HG03025 (cell line): ENCODE data around the gene IQSEC1.

Experiments
- ATAC-seq: cut with Tn5 transposase; IDR thresholded peaks from one replicate; pipeline ENCODE4 v1.9.1; 2021; ENCODE audit warnings: mild to moderate bottlenecking, moderate library complexity; ENCODE audit not compliant: unreplicated experiment, low FRiP score

Gene IQSEC1

GRCh38 chr3:12961007-12961696 lies 112.1 kb downstream of the IQSEC1 start:
- ATAC-seq = no peak

- ATAC-seq = no peak
These were observed 112.7 kb downstream of the IQSEC1 start for GRCh38 chr3:12960497-12960896.

DNA sequence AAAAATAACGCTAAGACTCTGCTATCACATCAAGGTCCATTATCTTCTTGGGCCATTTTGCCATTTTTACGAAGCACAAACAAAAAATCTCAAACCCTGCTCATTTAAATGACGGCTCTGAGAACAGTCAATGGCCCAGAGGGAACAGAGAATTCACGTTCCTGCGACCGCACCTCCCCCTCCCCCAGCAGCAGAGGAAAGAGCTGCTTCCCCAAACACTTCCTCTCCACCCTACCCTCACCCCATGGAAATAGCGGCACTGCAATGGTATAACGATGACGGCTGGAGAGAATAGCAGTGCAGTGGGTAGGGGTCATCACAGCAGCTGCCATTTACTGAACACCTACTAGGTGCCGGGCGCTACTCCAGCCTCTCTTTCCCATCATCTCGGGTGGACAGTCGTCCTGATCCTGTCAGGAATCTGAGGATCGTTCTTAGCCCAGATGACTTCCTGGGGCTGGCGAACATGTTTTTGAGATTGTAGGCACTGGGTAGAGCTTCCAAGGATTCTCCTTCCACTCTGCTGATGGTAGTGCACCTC lies 113.3 kb downstream of the IQSEC1 start:
- no peak for ATAC-seq

DNA sequence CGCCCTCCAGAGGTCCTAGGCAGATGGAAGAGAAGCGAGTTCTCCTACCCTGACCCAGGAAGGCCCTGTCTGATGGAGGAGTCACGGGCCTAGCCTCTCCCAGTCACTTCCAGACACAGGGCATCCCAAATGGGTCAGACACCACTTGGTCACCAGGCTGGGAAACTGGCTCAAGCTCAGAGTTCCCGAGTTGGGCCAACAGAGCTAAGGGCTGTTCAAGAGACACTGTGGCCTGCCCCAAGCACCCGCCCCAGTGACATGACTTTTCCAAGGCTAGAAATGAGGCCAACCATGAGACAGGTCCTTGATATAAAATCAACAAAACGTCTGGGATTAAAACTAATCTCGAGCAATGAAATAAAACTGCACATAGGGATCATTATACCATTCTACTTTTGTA lies 113.8 kb downstream of the IQSEC1 start:
- ATAC-seq = no peak

GRCh38 chr3:12957824-12958792 lies 115.1 kb downstream of the IQSEC1 start:
- ATAC-seq = no peak

- no peak for ATAC-seq
These were observed 115.9 kb downstream of the IQSEC1 start for GRCh38 chr3:12957339-12957738.

GRCh38 chr3:12956316-12956660 lies 116.9 kb downstream of the IQSEC1 start:
- ATAC-seq = no peak

- ATAC-seq = no peak
These were observed 117.4 kb downstream of the IQSEC1 start for GRCh38 chr3:12955651-12956315.

DNA sequence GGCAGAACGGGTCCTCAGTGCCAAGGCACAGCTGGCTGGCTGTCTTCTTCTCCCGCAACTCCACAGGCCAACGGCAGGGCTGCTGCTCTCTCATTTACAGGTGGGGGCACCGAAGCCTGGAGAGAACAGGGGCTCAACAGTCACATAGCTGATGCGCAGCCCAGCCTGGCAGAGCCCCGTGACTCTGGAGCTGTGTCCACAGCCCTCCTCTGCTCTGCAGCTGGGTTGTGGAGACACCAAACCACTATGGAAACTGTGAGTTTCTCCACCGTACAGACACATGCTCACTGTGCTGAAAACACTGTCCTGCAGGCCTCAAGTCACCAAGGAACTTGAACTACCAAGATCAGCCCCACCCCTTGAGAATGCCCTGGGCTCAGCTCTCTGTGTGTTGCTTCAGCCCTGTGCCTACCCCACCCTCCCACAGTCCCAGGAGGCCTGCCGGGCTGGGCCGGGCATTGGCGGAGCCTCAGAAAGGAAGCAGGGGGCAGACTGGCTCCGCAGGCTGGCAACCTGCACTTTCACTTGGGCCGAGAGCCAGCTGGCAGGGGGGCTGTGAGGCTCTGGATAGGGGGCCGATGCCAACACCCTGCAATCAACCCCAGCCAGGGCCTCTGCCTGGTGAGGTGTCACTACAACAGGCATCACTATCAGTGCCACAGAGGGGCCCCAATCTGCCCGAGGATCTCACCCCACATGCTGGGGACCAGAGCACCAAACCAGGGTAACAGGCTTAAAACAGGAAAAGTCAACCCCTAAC lies 118.2 kb downstream of the IQSEC1 start:
- ATAC-seq = no peak

GRCh38 chr3:12954180-12954579 lies 119.0 kb downstream of the IQSEC1 start:
- ATAC-seq = no peak

DNA sequence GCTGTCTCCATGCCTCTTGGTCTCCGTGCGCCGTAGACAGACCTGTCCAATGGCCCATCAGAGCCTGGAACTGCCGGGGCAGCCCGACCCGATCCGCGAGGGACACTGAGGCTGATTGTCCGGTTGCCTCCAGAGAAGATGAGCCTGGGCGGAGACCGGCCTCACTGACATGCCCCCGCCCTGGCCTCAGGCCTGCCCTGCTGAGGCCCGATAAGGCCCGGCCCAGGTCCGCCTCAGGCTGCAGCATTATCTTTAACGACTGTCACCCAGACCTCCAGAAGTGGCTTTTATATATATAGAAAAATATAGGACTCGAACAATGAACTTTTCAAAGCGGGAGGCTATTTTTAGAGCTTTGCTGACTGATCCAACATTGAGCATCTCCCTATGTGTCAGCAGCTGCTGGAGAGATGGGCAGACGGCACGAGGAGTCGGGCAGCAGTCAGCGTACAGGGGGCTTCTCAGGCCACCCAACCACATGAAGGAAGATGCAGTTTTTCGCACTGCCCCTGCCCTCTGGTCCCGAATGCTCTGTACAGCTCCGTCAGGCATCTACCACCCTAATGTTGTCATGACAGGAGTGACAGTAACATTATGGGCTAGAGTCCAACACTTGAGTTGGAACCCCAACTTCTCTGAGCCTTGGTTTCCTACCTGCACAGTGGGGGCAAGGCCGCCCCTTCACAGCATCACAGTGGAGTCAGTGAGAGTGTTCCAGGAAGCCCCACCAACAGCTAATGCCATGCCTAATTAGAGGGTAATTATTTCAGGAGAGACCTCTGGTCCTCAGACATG lies 119.8 kb downstream of the IQSEC1 start:
- no peak for ATAC-seq

- no peak for ATAC-seq
These were observed 120.7 kb downstream of the IQSEC1 start for GRCh38 chr3:12952343-12953200.

DNA sequence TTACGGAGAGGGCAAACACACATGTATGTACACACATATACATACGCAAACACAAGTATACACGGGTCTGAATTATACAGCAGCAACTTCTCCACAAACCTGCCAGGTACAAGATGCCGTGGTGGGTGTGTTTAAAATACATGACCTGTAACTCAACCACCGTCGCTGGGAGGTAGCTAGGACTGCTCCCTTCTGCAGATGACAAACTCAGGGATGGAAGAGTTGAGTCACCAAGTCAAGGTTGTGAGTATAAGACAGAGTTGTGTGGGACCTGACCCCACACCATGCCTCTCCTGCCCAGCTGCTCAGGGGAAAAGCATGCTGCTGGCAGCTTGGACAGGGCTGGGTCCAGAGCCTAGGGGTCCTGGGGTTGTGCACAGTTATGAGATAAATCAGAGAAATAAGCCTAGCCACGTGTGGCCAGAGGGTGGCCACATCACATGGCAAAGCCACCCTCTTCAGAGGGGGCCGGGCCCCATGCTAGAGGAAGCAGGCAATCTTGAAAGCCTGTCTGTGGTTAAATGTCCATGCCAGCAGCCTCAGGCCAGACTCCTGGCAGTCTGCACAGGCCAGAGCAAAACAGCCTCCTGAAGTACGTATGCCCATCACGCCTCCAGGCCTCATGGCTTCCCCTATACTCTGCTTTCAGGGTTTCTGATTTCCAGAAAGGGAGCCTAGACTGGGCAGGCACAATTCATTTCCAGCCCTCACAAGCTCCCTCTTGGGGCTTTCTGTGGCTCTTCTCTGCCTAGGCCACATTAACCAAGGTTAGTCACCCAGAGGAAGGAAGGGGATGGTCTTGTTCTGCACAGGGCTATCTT lies 124.1 kb downstream of the IQSEC1 start:
- ATAC-seq = no peak

- no peak for ATAC-seq
These were observed 124.9 kb downstream of the IQSEC1 start for GRCh38 chr3:12948371-12948770.

DNA sequence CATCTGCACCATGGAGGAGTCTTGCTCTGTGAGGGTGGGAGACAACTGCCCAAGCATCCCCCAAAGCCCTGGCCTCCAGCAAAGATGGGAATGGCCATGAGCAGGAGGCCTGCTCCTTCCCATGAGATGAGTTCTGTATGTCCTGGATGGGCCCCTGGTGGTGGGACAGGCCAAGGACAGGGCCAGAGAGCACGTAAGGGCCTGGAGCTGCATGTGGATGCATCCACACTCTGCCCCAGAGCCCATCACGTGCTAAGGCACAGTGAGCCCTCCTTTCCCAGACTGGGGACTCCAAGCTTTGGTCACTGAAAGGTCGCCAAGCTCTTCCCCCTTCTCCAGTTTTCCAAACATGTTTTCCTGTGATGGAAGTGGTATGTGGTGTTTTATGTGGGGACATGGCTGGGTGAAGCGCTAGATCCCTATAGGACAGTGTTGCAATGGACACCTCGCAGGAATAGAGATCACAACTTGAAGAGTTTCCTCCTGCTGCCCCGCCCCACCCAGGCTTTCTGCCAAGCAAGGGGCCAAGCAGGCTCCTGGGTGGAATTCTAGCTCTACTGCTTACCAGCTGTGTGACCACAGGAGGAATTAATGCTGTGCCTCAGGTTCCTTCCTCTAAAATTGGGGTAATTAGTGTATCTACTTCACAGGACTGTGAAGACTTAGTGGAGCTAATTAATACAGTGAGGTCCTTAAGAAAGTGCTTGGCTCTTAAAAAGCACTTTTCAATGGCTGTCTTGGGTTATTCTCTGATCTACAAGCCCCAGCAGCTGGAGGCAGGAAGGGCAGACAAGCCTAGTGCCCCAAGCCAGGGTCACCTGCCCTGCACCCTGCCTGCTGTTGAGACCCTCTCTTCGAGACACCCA lies 125.5 kb downstream of the IQSEC1 start:
- no peak for ATAC-seq

- no peak for ATAC-seq
These were observed 126.4 kb downstream of the IQSEC1 start for GRCh38 chr3:12946649-12947316.
